NOMO-1 treated with DMSO at 0.1 percent for 48 hours (cell line): ENCODE measurements around the gene SKP1.
A peak's percentile ranks its signal among the peaks of the same experiment; 100 is the strongest.

Experiments
- DNase-seq: peaks from one replicate; lab custom pipeline; 2025; ENCODE audit not compliant: unreplicated experiment; lab: John Stamatoyannopoulos, UW

SKP1 gene

DNA sequence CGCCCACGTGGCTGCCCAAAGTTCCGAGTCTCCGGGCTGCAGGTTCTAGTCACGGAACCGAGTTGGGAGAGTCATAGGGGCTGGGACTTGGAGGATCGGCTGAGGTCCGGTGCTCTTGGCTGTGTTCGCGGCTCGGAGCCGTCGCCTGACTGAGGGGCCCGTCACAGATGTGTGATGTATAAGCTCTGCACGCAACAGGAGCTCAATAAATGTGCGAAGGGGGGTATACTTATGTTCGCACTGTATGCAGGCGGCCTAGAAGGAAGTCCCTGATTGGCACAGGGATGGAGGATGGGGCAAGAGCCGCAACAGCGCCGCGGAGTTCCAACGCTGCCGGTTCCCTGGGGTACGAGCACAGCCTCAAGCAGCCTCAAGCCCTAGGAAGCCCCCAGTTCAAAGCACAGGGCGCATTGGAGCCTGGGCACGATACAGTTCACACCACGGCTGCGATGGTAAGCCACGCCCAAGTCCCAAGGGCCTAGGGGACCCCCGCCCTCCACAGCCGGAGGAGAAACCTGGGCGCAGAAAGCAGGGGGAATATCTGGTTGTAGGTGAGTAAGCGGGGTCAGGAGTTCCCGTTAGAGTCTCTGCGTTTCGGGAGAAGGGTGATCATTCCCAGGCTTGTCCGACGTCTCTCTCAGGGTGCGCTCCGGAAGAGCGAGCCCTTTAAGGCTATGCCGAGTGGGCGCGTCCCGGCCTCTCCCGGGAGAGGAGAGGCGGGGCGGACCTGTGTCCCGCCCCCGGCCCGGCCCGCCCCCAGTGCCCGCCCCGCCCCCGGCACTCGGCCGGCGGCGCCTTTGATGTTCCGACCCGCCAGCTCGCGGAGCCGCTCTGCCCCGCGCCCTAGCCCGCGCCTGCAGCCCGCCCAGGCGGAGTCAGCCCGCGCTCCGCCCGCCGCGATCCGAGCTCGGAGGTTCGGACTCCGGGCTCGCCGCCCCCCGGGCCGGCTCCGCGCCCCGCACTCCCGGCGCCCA is 62.6 kb downstream of the SKP1 start, which contains the start of gene TCF7:
Gene TCF7 (plus strand): TSS at position 780 of the 974 bp plus-strand sequence. CDS start 226 bp downstream, outside the sequence.
- peak; percentile 49 for DNase-seq

DNA sequence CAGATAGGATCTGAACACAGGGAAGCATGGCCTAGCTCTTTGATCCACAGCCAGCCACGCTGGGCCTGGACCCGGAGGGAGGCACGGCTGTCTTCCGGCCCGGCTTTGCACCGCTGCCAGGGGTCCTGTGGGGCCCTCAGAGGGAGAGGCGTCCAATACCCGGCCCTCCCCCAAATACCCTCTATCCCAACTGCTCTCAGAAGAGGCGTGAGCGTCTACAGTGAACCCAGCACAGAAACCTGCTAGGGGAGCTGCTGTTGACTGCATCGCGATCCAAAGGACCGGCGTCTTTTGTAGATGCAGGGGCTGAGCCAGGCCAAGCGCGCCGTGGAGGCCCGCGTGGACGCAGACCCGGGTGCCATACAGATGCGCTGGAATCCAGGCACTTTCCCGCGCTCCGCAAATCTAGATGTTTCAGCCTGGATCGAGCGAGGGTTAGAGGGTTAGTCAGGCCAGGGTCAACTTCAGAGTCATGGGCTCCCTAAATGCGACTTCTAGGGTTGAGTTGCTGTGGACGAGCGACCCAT is 63.3 kb downstream of the SKP1 start:
- DNase-seq, result no peak

DNA sequence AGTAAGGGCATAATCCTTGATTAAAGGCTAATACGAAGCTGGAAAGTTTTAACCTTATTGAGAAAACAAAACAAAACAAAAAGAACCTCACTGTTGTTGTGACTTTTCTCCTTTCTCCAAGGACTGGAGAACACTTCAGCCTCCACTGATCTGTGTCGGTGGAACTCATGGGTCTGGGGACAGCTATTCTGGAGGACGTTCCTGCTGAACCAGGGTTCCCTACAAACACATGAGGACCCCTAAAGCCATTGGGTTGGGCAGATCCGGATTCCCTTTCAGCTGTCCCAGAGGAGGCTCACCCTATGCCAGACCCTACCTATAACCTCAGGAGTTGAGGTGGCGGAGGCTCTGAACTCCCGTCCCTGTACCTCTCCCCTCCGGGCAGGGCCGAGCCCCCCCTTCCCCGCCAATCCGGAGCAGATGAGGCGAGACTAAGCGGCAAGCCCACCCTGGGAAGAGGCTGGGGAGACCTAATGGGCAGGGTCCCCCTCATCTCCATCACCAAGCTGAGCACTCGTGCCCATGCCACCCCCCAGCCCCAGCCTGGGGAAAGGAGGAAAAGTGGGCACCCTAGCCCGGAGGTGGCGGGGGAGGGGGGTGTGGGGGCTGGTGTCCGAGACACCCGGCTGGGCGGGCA is 63.9 kb downstream of the SKP1 start:
- DNase-seq, result no peak

DNA sequence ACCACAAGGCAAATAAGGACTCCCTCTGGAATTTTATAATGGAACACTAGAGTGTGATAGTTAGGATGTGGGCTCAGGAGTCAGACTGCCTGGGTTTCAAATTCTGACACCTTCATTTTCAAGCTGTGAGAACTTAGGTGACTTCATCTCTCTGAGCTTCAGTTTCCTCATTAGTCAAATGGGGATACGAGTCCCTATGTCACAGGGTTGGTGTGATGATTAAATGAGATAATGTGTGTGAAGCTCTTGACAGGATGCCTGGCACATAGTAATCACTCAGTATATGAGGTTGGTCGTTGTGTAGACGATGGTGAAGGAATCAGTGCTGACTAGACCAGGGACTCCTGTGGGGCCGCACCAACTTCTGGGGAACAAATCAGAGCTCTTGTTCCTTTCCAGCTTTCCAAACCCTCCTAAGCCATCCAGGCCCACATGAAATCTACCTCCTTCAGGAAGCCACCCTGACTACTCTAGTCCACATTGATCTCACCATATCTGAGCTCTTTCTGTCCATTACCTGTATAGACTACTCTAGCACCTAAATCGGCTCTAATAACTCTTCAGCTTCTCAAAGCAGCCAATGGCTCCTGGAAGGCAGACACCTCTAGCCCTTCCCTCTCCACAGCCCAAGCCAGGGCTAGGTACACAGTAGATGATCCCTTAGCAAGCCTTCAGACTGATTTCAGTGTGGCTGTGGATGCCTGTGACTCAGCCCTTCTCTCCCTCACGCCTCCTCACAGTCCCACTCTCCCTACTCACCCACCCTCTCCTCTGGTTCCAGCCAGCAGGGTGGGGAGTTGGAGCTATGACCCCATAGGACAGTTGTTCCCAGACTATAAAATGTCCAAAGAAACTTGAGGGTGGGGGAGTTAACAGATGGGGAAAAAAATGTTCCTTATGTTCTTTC is 64.8 kb downstream of the SKP1 start:
- DNase-seq, result no peak

DNA sequence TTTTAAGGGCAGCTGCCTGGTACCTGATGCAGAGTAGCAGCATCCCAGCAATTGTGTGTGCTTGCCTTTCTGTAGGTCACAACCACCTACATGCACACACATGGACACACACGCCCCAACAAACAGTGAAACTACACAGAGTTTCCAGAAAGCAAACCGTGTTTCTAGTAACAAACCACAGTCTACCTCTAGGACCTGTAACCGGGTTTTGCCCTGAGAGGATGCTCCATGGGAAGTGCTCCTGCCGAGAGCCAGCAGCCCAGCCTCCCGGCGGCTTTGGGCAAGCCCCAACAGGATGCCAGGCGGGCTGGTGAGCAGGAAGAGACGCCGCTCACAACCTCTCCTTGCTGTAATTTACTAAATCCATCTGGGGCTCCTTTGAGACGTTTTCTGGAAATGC is 66.4 kb downstream of the SKP1 start:
- DNase-seq, result no peak

DNA sequence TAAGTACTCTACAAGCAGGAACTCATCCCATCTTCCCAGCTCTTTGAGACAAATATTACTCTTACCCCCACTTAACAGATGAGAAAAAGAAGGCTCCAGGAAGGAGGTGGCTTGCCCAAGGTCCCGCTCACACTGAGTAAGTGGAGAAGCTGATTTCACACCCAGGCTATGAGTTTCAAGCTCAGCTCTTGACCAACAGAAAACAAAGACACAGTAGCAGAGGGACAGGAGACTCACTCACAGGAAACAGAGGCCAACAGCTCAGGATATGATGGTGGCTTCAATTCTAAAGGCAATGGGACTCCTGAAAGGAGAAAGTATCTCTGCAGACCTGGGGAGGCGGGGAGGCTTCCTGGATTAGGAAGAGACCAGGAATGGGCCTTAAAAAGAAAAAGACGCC is 69.0 kb downstream of the SKP1 start:
- DNase-seq, result no peak

DNA sequence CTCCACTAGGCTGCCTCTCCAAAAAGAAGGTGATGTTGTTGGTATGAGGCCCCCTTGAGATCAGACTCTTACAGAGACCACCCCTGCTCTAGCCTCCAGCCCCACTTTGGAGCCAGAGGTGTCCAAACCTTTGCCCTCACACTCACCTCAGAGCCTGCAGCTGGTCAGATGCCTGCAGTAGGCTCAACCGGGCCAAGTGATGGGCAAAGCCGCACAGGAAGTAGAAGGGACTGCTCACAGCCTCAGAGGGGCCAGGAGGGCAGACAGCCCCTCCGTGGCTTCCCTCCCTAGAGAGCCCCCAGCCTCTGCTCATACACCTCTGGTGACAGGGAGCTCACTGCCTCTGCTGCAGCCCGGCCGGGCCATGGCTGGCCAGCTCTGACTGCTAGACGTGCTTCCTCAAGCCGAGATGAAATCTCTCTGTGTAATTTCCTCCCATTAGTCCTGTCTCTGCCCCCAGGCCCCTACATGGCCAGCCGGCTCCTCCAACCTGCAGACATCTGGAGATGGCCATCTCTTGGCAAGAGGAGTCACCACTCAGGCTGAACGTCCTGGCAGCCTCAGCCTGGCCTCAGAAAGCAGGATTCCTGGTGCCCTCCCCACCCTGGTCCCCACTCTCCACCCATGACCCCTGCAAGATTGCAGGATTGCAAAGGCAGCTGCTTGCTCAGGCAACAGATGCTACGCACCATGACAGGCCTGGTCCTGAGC is 69.6 kb downstream of the SKP1 start:
- DNase-seq, result no peak

DNA sequence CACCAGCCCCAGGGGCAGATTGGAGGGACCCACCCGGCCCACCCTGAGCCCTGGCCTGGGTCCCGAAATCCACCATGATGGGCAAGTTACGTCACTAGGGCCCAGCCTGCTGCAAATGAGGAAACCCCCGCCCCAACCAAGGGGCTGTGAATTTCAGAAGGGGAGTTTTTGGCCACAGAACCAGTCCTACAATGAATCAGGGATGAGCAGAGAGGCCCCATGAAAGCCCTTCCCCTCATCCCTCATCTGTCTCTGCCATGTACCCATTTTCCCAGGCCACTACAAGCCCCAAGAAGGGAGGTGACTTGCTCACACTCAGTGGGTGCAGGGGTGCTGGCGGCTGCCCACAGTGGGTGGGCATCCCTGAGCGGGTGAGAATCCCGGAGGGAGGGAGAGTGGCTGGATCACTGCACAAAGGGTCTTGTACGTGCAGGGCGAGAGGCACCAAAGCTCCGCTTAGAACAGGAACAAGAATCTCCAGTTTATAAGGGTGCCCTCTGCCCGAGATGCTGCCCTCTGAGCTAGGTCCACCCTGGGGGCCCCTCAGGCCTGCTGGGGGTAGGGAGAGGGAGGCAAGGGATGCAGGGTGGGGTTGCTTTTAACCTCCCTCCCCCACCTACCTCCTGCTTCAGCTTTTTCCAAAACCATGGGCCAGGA is 72.6 kb downstream of the SKP1 start:
- DNase-seq, result no peak

DNA sequence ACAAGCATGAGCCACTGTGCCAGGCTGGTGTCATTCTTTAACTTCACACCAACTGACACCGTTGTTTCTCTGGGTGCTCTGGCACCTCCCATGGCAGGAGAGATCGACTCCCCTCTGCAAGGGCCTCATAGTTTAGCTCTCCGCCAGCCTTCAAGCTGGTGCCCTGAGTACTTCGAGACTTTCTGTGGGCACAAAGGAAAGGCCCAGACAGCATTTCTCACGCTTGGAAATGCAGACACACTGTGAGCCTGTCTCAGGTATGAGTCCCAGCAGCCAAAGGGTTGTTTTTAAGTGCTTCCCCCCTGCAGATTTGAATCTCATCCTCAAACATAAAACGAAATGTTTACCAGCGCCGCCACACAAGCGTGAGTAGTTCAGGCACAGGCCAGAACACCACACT is 73.4 kb downstream of the SKP1 start:
- no peak for DNase-seq

DNA sequence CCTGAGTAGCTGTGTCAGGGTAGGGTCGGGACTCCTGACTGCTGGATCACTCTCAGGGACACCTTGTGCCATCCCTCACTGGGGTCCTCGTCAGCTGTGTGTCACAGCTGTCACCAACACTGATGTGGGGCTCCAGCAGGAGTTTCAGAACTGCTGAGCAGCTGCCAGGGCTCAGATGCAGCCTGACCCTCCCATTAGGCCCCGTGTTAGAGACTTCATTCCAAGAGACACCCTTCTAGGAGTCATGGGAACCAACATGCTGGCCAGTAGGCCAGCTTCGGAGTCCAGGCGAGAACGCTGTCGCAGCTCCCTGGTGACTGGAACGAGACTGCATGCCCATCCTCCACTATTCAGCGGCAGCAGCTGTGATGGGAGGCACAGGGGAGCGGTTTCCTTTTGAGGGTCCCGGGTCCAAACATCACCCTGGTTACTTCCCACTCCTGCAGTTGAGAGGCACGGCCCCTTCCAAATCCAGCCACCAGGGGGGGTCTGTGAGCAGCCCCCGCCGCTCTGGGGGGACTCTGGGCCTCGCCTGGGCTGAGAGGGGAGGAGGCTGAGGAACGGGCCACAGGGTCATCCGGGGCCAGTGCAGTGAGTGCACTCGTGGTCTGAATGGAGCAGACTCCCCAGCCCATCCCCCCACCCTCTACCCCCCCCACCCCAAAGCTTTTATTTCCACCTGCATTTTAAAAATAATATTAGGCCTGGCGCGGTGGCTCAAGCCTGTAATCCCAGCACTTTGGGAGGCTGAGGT is 74.9 kb downstream of the SKP1 start:
- DNase-seq, result peak; percentile 42

DNA sequence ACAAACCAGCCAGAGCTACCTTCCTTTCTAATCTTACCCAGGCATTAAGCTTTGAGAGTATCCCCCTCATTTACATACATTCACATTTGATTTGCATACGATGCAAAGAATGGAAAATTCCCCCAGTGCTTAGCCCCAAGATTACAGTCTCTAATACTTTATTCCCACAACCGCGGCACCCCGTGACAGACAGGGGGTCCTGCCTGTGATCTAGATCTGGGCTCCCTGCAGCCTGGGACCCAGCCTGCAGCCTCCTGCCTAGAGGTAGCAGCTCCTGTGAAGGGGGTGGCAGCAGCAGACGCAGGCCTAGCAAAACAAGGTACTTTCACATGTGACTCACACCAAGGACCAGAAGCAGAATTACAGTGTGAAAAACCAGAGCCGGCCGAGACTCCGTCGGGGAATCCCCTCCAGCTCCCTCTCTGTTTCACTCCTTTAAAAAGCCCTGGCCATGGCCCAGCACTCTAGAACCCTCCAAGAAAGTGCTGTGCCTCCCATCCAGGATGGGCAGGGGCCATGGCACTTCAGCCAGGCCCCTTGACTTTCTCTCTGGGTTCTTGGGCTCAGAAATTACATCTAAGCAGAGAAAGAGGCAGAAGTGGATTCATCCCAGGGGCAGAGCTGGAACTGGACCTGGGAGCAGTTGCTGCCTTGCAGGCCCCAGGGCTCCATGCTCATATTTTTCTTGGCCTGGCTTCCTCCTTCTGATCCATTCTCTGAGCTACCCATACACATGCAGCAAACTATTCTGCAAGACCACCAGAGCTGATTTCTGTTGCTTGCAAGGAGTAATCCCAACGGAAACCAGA is 76.3 kb downstream of the SKP1 start:
- DNase-seq, result no peak

DNA sequence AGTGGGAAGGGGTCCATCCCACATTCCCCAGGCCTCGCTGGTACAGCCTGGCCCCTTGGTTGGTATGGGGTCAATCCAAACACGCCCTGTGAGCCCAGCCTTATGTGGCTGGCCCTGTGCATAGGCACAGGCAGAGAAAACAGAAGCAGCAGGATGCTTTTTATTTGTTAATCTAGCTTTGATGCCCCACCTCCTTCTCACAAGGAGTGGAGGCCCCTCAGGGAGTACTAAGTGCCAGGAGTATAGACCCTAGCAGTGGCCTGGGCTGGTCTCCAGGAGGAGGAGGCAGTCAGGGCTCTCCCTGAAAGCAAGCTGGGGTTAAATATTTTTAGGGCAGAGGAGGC is 76.8 kb downstream of the SKP1 start:
- no peak for DNase-seq

DNA sequence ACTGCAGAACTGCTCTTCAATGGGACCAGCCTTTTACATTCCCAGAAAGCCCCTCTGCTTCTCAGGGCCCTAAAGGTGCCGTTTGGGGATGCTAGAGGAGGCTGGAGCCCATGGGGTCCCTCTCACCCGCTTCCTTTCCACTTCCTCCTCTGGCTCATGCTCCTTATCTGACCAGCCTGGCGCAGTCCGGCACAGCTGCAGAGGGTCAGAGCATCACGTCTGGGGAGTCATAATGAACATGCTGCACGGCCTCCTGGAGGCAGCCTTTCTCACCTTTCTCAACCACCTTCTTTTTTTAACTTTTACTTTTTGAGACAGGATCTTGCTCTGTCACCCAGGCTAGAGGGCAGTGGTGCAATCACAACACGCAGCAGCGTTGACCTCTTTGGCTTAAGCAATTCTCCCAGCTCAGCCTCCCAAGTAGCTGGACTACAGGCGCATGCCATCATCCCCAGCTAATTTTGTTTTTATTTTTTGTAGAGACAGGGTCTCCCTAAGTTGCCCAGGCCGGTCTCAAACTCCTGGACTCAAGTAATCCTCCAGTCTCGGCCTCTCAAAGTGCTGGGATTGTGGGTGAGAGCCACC is 77.4 kb downstream of the SKP1 start:
- DNase-seq, result no peak
